CD14-positive monocyte (primary cell): ENCODE results near the gene SLC35F2. TPM values are rescaled to one million over a fixed set of nuclear protein-coding genes. Genes with fewer than 3 reads are reported as not detected.

Source experiments
- DNase-seq, 3 donors: peaks; one replicate each; pipeline ENCODE4 v3.0.0-alpha.2; 2011 to 2022
- H2AFZ ChIP-seq: 2 replicates; pipeline ENCODE4 v1.6.0; 2012; ENCODE audit warnings: mild to moderate bottlenecking, low read depth, low read length, inconsistent platforms; ENCODE audit not compliant: insufficient read depth, poor library complexity, severe bottlenecking
- H3K27ac ChIP-seq, 2 donors: 1 replicate in 1 of 2; 2 replicates in 1 of 2; pipeline ENCODE4 v1.5.1; 2012 to 2013; ENCODE audit warnings: low read length in 2 of 2, control low read depth in 1 of 2, inconsistent platforms in 1 of 2, low read depth in 1 of 2, mild to moderate bottlenecking in 1 of 2
- H3K27me3 ChIP-seq, 2 donors: one replicate each; pipeline versions ENCODE4 v1.6.0 to v1.6.1; 2011 to 2013; ENCODE audit warnings: low read length in 2 of 2; ENCODE audit not compliant: control insufficient read depth in 2 of 2, insufficient read depth in 2 of 2
- H3K36me3 ChIP-seq, 2 donors: replicated peaks in 1 of 2; 1 replicate in 1 of 2; 2 replicates in 1 of 2; pipeline versions ENCODE4 v1.5.1 to v1.6.1; 2012 to 2013; ENCODE audit warnings: low read length in 2 of 2, control low read depth in 1 of 2, inconsistent platforms in 1 of 2, mild to moderate bottlenecking in 1 of 2; ENCODE audit not compliant: insufficient read depth in 2 of 2, control insufficient read depth in 1 of 2
- H3K4me1 ChIP-seq, 2 donors: 1 replicate in 1 of 2; 2 replicates in 1 of 2; pipeline versions ENCODE4 v1.5.1 to v1.6.1; 2012 to 2013; ENCODE audit warnings: low read length in 2 of 2, control low read depth in 1 of 2, inconsistent platforms in 1 of 2, mild to moderate bottlenecking in 1 of 2, moderate library complexity in 1 of 2; ENCODE audit not compliant: insufficient read depth in 2 of 2, control insufficient read depth in 1 of 2
- H3K4me2 ChIP-seq: replicated peaks from 2 replicates; pipeline ENCODE3; 2012; ENCODE audit warnings: low read length, moderate library complexity, mild to moderate bottlenecking; ENCODE audit not compliant: poor library complexity, severe bottlenecking; ENCODE audit errors: extremely low read depth
- H3K4me3 ChIP-seq, 3 experiments: fragments of 200-600 bp in 1 of 3; sonication (generic) in 1 of 3; replicated peaks in 1 of 3; 1 replicate in 2 of 3; 2 replicates in 1 of 3; pipeline ENCODE4 v1.5.1; 2011 to 2013; ENCODE audit warnings: low read length in 3 of 3, mild to moderate bottlenecking in 3 of 3, control low read depth in 2 of 3, low read depth in 2 of 3, inconsistent platforms in 1 of 3, moderate library complexity in 1 of 3
- H3K79me2 ChIP-seq: 2 replicates; pipeline ENCODE4 v1.6.0; 2012; ENCODE audit warnings: mild to moderate bottlenecking, control low read depth, inconsistent platforms, low read length, moderate library complexity; ENCODE audit not compliant: insufficient read depth
- H3K9ac ChIP-seq: 2 replicates; pipeline ENCODE4 v1.6.0; 2017; ENCODE audit warnings: low read length, mild to moderate bottlenecking; ENCODE audit not compliant: insufficient read depth, poor library complexity, severe bottlenecking
- H3K9me3 ChIP-seq, 2 donors: replicated peaks in 1 of 2; 1 replicate in 1 of 2; 2 replicates in 1 of 2; pipeline versions ENCODE4 v1.5.1 to v1.6.1; 2012 to 2013; ENCODE audit warnings: low read length in 2 of 2, control low read depth in 1 of 2; ENCODE audit not compliant: control insufficient read depth in 1 of 2, insufficient read depth in 1 of 2
- H4K20me1 ChIP-seq: 2 replicates; pipeline ENCODE4 v1.6.0; 2012; ENCODE audit warnings: mild to moderate bottlenecking, low read length, control low read depth, moderate library complexity; ENCODE audit not compliant: insufficient read depth
- H3K27ac Mint-ChIP-seq, 7 donors: one replicate each; pipeline ENCODE4 v1.8.0; 2020; ENCODE audit warnings: mild to moderate bottlenecking in 7 of 7, mixed read lengths in 7 of 7, moderate library complexity in 6 of 7, inconsistent platforms in 2 of 7
- H3K27me3 Mint-ChIP-seq, 3 donors: one replicate each; pipeline ENCODE4 v1.8.0; 2021 to 2022; ENCODE audit warnings: low read depth in 3 of 3, mild to moderate bottlenecking in 3 of 3, mixed read lengths in 3 of 3, moderate library complexity in 3 of 3, inconsistent platforms in 1 of 3
- H3K36me3 Mint-ChIP-seq, 2 donors: one replicate each; pipeline ENCODE4 v1.8.0; 2020; ENCODE audit warnings: mixed read lengths in 2 of 2, inconsistent platforms in 1 of 2, mild to moderate bottlenecking in 1 of 2
- H3K4me1 Mint-ChIP-seq: one replicate; pipeline ENCODE4 v1.8.0; 2020; ENCODE audit warnings: mild to moderate bottlenecking, mixed read lengths
- H3K4me3 Mint-ChIP-seq, 2 donors: one replicate each; pipeline ENCODE4 v1.8.0; 2020; ENCODE audit warnings: mild to moderate bottlenecking in 2 of 2, mixed read lengths in 2 of 2, moderate library complexity in 1 of 2
- H3K9me3 Mint-ChIP-seq, 7 donors: one replicate each; pipeline ENCODE4 v1.8.0; 2020 to 2022; ENCODE audit warnings: mixed read lengths in 7 of 7, mild to moderate bottlenecking in 6 of 7, moderate library complexity in 6 of 7, inconsistent platforms in 2 of 7
- WGBS: methylation state at CpG from one replicate; pipeline ENCODE4 v1.1.5; 2013; ENCODE audit warnings: missing lambda C conversion rate; ENCODE audit not compliant: insufficient coverage; 5-methylcytosine and 5-hydroxymethylcytosine counted together
- intact Hi-C, 2 donors: fragments of 100-400 bp; cut with micrococcal nuclease; formaldehyde crosslinking; loops; one replicate each; pipeline versions ENCODE4 v1.15.0 to v1.15.1; 2023
- polyA plus RNA-seq, 3 donors: library from polyadenylated mRNA; depleted of rRNA in 1 of 3; unstranded in 2 of 3; stranded (reverse) in 1 of 3; fragments of 300-500 nt in 2 of 3; fragments of >200 nt in 1 of 3; fragmentation: Illumina TruSeq in 2 of 3; gene quantifications; 1 replicate in 2 of 3; 2 replicates in 1 of 3; pipeline ENCODE4 v1.2.3, GENCODE V29; 2012 to 2021
- TF ChIP-seq, protein P1 (sequence below): fragments of 200-600 bp; IDR thresholded peaks from one replicate; pipeline ENCODE4 v1.8.0; 2022; ENCODE audit warnings: antibody characterized with exemption, mild to moderate bottlenecking

The SLC35F2 gene
- polyA plus RNA-seq, 3 donors = 0.24 to 0.25 TPM; not detected in 1

DNA sequence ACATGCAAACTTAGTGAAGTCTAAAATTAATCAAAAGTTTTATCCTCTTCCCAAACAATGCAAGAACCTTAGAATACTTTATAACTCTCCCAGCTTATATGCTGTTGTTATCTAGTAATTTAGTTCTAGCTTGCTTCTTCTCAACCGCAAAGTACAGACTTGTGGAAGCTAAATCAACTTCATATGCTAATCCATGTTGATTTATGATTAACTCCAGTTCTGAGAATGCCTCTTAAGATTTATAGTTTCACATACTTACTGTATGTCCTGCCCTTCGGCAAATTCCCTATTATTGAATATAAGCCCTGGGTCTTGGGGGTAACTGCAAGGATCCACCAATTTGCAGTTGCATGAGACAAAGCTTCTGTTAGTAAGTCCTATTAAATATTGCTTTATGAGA is 17.6 kb upstream of the SLC35F2 start:
- Mint-ChIP-seq H3K27me3 (peaks cover 0 to 8% (median 2%) of the 10 kb centered on the region in 3 donors), H3K9me3 (peaks cover 0 to 7% (median 3%) of the 10 kb centered on the region in 7 donors), H3K4me1 (no peaks in the 10 kb centered on the region), H3K27ac (no peak overlapping the region), H3K36me3 (no peaks in the 10 kb centered on the region), H3K4me3 (no peak overlapping the region)
- TF ChIP-seq, protein P1, sequence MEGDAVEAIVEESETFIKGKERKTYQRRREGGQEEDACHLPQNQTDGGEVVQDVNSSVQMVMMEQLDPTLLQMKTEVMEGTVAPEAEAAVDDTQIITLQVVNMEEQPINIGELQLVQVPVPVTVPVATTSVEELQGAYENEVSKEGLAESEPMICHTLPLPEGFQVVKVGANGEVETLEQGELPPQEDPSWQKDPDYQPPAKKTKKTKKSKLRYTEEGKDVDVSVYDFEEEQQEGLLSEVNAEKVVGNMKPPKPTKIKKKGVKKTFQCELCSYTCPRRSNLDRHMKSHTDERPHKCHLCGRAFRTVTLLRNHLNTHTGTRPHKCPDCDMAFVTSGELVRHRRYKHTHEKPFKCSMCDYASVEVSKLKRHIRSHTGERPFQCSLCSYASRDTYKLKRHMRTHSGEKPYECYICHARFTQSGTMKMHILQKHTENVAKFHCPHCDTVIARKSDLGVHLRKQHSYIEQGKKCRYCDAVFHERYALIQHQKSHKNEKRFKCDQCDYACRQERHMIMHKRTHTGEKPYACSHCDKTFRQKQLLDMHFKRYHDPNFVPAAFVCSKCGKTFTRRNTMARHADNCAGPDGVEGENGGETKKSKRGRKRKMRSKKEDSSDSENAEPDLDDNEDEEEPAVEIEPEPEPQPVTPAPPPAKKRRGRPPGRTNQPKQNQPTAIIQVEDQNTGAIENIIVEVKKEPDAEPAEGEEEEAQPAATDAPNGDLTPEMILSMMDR = no peak
- no peak overlapping the region for H3K27ac ChIP-seq
- H2AFZ ChIP-seq = no peak overlapping the region
- no peak overlapping the region for H3K9ac ChIP-seq
- intact Hi-C loops = no loop called here
- H3K9me3 ChIP-seq = no peaks in the 10 kb centered on the region
- H3K4me3 ChIP-seq = no peak overlapping the region
- no peak for DNase-seq
- no peaks in the 10 kb centered on the region for H3K4me1 ChIP-seq
- no CpG with 5 or more reads among the region's 2 CpGs for WGBS
- H3K4me2 ChIP-seq = no peak overlapping the region
- H4K20me1 ChIP-seq = no peaks in the 10 kb centered on the region
- no peaks in the 10 kb centered on the region for H3K27me3 ChIP-seq
- no peaks in the 10 kb centered on the region for H3K79me2 ChIP-seq
- no peaks in the 10 kb centered on the region for H3K36me3 ChIP-seq

DNA sequence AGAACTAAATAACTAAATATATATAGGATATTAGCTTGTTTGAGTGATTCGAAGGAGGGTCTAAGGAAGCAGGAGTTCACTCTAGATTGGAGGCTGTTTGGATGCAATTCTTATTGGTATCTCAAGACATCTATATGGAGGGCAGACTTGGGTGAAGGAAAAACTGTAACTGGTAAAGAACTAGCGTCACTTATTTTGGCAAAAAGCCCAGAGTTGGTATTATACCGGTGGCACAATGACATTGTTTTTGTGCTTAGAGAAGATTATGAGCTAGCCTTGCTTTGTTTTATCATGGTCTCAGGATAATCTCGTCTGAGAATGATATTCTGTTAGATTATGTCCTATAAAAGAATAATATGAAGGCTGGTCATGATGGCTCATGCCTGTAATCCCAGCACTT is 6.0 kb upstream of the SLC35F2 start:
- no peak overlapping the region for H3K4me3 ChIP-seq
- TF ChIP-seq, protein P1 = no peak
- peaks cover 11 to 15% (median 14%) of the 10 kb centered on the region in 3 donors for H3K27me3 Mint-ChIP-seq
- peaks cover 0 to 6% of the 10 kb centered on the region in 2 donors for H3K27me3 ChIP-seq
- no peaks in the 10 kb centered on the region for H4K20me1 ChIP-seq
- no peaks in the 10 kb centered on the region for H3K36me3 Mint-ChIP-seq
- intact Hi-C loops = no loop called here
- H3K4me2 ChIP-seq = no peak overlapping the region
- peaks cover 4 to 5% of the 10 kb centered on the region in 2 donors for H3K4me1 ChIP-seq
- H3K79me2 ChIP-seq = no peaks in the 10 kb centered on the region
- no peak overlapping the region for H3K27ac ChIP-seq
- no peaks in the 10 kb centered on the region for H3K9me3 ChIP-seq
- peaks cover 0 to 3% (median 0%) of the 10 kb centered on the region in 7 donors for H3K9me3 Mint-ChIP-seq
- no peaks in the 10 kb centered on the region for H3K36me3 ChIP-seq
- 20% methylated on average over 2 of the region's 4 CpGs for WGBS
- H3K9ac ChIP-seq = no peak overlapping the region
- no peak for DNase-seq
- no peak overlapping the region for H2AFZ ChIP-seq
- H3K27ac Mint-ChIP-seq = no peak overlapping the region
- no peak overlapping the region for H3K4me3 Mint-ChIP-seq
- H3K4me1 Mint-ChIP-seq = peaks cover 4% of the 10 kb centered on the region
